Keratinocyte (primary cell): ENCODE results near the gene NFAM1.

Experiments
- CTCF ChIP-seq, 3 experiments: IDR thresholded peaks in 1 of 3; conservative IDR thresholded peaks in 1 of 3; optimal IDR thresholded peaks in 1 of 3; 2 replicates in 2 of 3; 3 replicates in 1 of 3; pipeline versions ENCODE3 to v1.5.1; 2011; ENCODE audit warnings: low read length in 3 of 3, mild to moderate bottlenecking in 3 of 3, moderate library complexity in 2 of 3, control low read depth in 1 of 3, inconsistent platforms in 1 of 3; ENCODE audit not compliant: insufficient read depth in 2 of 3; ENCODE audit errors: extremely low read depth in 1 of 3
- EZH2 ChIP-seq: IDR thresholded peaks from one replicate; pipeline ENCODE4 v1.6.1; 2012; ENCODE audit warnings: inconsistent platforms, mild to moderate bottlenecking, low read length, moderate library complexity

DNA sequence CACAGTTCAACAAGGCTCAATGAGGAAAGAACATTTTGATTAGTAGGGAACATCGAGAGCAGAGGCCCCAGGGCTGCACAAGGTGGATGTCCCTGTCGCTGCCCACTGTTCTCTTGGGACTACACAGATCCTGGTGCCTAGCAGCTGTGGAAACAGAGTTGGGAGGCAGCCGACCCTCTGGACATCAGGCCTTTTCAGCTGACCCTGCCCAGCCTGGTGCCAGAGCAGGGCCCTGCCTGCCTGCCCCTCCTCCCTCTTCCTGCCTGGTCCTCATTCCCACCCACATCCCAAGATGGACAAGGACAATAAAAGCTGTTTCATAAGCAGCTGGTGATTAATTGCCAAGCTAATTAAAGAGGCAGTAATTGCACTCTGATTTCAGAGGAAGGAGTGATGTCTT lies 60.7 kb downstream of the NFAM1 start:
- TF ChIP-seq CTCF (optimal IDR thresholded peaks at IDR 0.05 in 1 of 3, IDR thresholded peaks at IDR 0.05 in 1 of 3, conservative IDR thresholded peaks at IDR 0.05 in 1 of 3; ENCODE audit: extremely low read depth in 1 of 3, insufficient read depth in 2 of 3, low read length in 3 of 3): no peak
- no peak for TF ChIP-seq EZH2
